HL-60 (cell line): Measurements from ENCODE around the gene ADGRG1.

Source experiments
- DNase-seq, 2 experiments: peaks; one replicate each; pipeline ENCODE4 v3.0.0-alpha.2; 2010 to 2020; ENCODE audit warnings: low read depth in 1 of 2, low spot score in 1 of 2
- H3K27ac ChIP-seq: fragments of 250-450 bp; sonication (Bioruptor Pico); replicated peaks from 2 replicates; pipeline ENCODE4 v1.5.1; 2020; ENCODE audit warnings: mild to moderate bottlenecking, moderate library complexity
- H3K27me3 ChIP-seq: fragments of 250-450 bp; sonication (Bioruptor Pico); 2 replicates; pipeline ENCODE4 v1.5.1; 2021; ENCODE audit warnings: mild to moderate bottlenecking, moderate library complexity; ENCODE audit not compliant: insufficient read depth, poor library complexity, severe bottlenecking
- H3K4me3 ChIP-seq: replicated peaks from 2 replicates; pipeline ENCODE4 v1.5.1; 2011; ENCODE audit warnings: mild to moderate bottlenecking, control low read depth, low read length; ENCODE audit not compliant: insufficient read depth
- GABPA ChIP-seq: IDR thresholded peaks from 2 replicates; pipeline ENCODE4 v1.6.1; 2012; ENCODE audit warnings: low read depth
- POLR2AphosphoS5 ChIP-seq: IDR thresholded peaks from 2 replicates; pipeline ENCODE4 v1.6.1; 2012; ENCODE audit warnings: low read depth
- SPI1 ChIP-seq: IDR thresholded peaks from 2 replicates; pipeline ENCODE4 v1.6.1; 2012; ENCODE audit warnings: low read depth, mild to moderate bottlenecking, borderline replicate concordance
- TF ChIP-seq, protein P1 (sequence below): IDR thresholded peaks from 2 replicates; pipeline ENCODE4 v1.6.1; 2012; ENCODE audit warnings: low read depth; ENCODE audit not compliant: insufficient replicate concordance
- TF ChIP-seq, protein P2 (sequence below): IDR thresholded peaks from one replicate; pipeline ENCODE4 v1.5.1; 2011; ENCODE audit warnings: low read length, control low read depth, inconsistent platforms; ENCODE audit not compliant: insufficient read depth

ADGRG1 gene

DNA sequence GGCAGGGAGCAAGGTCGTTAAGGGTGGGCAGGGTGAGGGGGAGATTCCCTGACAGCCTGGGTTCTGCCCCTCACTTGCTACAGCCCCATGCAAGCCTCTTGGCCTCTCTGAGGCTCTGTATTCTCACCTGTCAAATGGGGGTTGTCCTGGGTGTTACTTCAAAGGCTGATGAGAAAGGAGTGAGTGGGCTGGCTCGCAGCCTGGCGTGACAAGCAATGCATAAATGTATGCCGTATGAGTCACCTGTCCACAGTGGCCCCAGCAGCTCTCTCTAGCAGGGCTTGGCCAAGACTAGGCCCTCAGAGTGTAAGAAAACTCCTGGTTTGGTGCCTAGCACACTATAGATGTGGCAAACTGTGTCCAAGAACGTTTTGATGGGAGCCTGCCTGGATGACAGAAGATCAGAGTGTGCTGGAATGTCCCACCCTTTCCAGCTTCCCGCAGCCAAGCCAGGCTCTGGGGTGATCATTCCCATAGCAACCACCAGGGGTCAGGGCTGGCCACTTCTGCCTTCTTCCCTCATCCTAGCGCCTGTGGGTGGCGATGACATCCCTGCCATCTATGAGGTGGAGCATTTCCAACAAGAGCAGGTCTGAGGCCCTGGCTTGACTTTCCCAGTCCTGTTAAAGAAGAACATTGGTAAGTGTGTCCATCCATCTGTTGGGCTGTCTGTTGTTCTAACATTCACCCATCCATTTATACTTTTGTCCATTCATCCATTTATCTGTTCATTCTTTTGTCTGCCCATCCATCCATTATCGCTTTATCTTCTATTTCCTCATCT, 37.2 kb upstream of the ADGRG1 start:
- no peak; the same call in 1 of the 2 replicates for TF ChIP-seq SPI1
- no peak for TF ChIP-seq GABPA
- TF ChIP-seq POLR2AphosphoS5 = no peak
- TF ChIP-seq, protein P1, sequence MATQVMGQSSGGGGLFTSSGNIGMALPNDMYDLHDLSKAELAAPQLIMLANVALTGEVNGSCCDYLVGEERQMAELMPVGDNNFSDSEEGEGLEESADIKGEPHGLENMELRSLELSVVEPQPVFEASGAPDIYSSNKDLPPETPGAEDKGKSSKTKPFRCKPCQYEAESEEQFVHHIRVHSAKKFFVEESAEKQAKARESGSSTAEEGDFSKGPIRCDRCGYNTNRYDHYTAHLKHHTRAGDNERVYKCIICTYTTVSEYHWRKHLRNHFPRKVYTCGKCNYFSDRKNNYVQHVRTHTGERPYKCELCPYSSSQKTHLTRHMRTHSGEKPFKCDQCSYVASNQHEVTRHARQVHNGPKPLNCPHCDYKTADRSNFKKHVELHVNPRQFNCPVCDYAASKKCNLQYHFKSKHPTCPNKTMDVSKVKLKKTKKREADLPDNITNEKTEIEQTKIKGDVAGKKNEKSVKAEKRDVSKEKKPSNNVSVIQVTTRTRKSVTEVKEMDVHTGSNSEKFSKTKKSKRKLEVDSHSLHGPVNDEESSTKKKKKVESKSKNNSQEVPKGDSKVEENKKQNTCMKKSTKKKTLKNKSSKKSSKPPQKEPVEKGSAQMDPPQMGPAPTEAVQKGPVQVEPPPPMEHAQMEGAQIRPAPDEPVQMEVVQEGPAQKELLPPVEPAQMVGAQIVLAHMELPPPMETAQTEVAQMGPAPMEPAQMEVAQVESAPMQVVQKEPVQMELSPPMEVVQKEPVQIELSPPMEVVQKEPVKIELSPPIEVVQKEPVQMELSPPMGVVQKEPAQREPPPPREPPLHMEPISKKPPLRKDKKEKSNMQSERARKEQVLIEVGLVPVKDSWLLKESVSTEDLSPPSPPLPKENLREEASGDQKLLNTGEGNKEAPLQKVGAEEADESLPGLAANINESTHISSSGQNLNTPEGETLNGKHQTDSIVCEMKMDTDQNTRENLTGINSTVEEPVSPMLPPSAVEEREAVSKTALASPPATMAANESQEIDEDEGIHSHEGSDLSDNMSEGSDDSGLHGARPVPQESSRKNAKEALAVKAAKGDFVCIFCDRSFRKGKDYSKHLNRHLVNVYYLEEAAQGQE = no peak
- TF ChIP-seq, protein P2, sequence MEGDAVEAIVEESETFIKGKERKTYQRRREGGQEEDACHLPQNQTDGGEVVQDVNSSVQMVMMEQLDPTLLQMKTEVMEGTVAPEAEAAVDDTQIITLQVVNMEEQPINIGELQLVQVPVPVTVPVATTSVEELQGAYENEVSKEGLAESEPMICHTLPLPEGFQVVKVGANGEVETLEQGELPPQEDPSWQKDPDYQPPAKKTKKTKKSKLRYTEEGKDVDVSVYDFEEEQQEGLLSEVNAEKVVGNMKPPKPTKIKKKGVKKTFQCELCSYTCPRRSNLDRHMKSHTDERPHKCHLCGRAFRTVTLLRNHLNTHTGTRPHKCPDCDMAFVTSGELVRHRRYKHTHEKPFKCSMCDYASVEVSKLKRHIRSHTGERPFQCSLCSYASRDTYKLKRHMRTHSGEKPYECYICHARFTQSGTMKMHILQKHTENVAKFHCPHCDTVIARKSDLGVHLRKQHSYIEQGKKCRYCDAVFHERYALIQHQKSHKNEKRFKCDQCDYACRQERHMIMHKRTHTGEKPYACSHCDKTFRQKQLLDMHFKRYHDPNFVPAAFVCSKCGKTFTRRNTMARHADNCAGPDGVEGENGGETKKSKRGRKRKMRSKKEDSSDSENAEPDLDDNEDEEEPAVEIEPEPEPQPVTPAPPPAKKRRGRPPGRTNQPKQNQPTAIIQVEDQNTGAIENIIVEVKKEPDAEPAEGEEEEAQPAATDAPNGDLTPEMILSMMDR = peak; percentile 74
- no peak overlapping the region for H3K4me3 ChIP-seq
- no peaks in the 10 kb centered on the region for H3K27me3 ChIP-seq
- no peak overlapping the region for H3K27ac ChIP-seq
- peak in 1 of 2 experiments; percentile 74 for DNase-seq

DNA sequence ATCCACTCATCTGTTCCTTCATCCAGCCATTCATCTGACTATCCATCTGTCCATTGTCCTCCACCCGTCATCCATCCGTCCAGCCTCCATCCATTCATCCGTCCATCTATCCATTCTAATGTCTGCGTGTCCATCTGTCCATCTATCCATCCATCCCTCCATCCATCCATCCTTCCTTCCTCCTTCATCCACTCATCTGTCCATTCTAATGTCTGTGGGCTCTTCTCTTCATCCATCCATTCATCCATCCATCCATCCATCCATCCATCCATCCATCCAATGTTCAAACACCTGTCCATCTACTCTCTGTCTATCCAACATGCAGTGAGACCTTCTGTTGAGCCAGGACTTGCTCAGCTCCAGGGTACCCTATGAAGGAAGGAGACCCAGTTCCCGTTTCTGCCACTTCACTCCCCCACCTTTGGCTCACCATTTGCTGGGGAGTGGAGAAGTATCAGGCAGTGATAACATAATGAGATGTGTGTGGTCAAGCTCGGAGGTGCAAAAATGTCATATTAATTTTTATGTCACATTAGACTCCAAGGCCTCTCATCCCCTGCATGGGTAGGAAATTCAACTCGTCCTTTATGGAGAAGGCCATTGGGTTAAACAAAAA, 36.5 kb upstream of the ADGRG1 start:
- H3K4me3 ChIP-seq = no peak overlapping the region
- H3K27me3 ChIP-seq = no peaks in the 10 kb centered on the region
- H3K27ac ChIP-seq = peak overlapping the region; percentile 42
- TF ChIP-seq GABPA (no peak), SPI1 (peak; percentile 73)
- peak in 1 of 2 experiments; percentile 15 for DNase-seq

DNA sequence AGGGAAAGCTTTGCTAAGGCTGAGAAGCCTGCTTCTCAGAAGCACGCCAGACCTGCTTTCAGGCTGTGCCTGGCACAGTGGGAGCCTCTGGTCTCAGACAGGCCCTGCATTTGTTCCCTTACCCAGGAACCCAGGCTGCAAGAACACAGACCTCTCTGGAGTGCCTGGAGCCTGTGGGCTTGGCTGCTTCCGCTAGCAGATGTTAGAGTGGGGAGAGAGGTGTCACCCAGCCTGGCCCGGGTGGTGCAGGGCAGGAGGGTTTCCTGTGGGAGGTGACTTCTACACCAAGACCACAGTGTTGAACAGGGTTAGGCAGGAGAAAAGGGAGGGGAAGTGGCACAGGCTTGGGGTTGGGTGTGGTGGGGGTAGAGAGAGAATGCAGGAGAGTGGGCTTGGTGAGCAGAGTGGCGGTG, 35.8 kb upstream of the ADGRG1 start:
- no peaks in the 10 kb centered on the region for H3K27me3 ChIP-seq
- DNase-seq = peak; percentile 35 to 89
- TF ChIP-seq, protein P1 = no peak
- TF ChIP-seq SPI1 = peak; percentile 78; the same call in 1 of the 2 replicates
- TF ChIP-seq POLR2AphosphoS5 = peak; percentile 69
- TF ChIP-seq GABPA = peak; percentile 73
- TF ChIP-seq, protein P2 = no peak
- H3K4me3 ChIP-seq = no peak overlapping the region
- H3K27ac ChIP-seq = peak overlapping the region; percentile 42

DNA sequence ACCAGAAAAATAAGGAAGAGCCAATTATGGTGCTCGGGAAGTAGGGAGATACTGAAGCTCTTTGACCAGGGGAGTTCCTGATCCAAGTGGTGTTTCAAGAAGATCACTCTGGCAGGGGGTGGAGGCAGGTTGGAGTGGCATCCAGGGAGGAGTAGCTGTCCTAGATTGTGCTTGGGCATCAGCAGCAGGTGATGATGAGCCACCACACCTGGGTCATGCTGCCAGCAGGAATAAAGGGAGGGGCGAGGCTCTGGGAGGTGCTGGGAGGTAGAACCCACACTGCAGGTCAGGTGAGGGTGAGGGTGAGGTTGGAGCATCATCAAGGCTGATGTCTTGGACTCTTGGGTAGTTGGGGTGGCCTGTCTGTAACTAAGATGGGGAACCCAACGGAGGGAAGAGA, 35.4 kb upstream of the ADGRG1 start:
- no peak for DNase-seq
- no peaks in the 10 kb centered on the region for H3K27me3 ChIP-seq
- H3K4me3 ChIP-seq = no peak overlapping the region
- no peak overlapping the region for H3K27ac ChIP-seq
- TF ChIP-seq, protein P2 = no peak
- TF ChIP-seq POLR2AphosphoS5 (no peak), GABPA (no peak), SPI1 (no peak)
- TF ChIP-seq, protein P1 = no peak
